GM04503 (cell line): ENCODE results near the gene SPIN2A.
"Not testable (repeated sequence)": the region's sequence is repeated elsewhere in the genome, so short reads cannot be mapped to it uniquely, and the experiment has no call there.

Experiments used
- DNase-seq: peaks from one replicate; pipeline ENCODE4 v3.0.0-alpha.2; 2012; ENCODE audit warnings: low read depth

Gene SPIN2A

GRCh38 chrX:57137073-57137472 is at the start of gene SPIN2A:
Gene SPIN2A (minus strand): TSS chrX:57137397. CDS start chrX:57136597, 800 bp downstream.
- not testable (repeated sequence) for DNase-seq

GRCh38 chrX:57178605-57179004 is 41.4 kb upstream of the SPIN2A start:
- DNase-seq: no peak

GRCh38 chrX:57177070-57177469 is 39.9 kb upstream of the SPIN2A start:
- no peak for DNase-seq

GRCh38 chrX:57172544-57172943 is 35.3 kb upstream of the SPIN2A start:
- peak; percentile 3 for DNase-seq

GRCh38 chrX:57156397-57157049 is 19.3 kb upstream of the SPIN2A start:
- DNase-seq: no peak

GRCh38 chrX:57155171-57155570 is 18.0 kb upstream of the SPIN2A start:
- no peak for DNase-seq

GRCh38 chrX:57152222-57152621 is 15.0 kb upstream of the SPIN2A start:
- DNase-seq: not testable (repeated sequence)

- no peak for DNase-seq
Measured at GRCh38 chrX:57138674-57139073, 1.5 kb upstream of the SPIN2A start.

- no peak for DNase-seq
Measured at GRCh38 chrX:57137501-57137900, 304 bp upstream of the SPIN2A start.

- DNase-seq: not testable (repeated sequence)
Measured at GRCh38 chrX:57136589-57136988, 608 bp downstream of the SPIN2A start.

- DNase-seq: no peak
Measured at GRCh38 chrX:57135287-57135686, 1.9 kb downstream of the SPIN2A start.

- no peak for DNase-seq
Measured at GRCh38 chrX:57134702-57135101, 2.5 kb downstream of the SPIN2A start.

GRCh38 chrX:57133706-57134105 is 3.5 kb downstream of the SPIN2A start:
- no peak for DNase-seq

GRCh38 chrX:57133284-57133683 is 3.9 kb downstream of the SPIN2A start:
- not testable (repeated sequence) for DNase-seq

- DNase-seq: no peak
Measured at GRCh38 chrX:57132046-57132445, 5.2 kb downstream of the SPIN2A start.

GRCh38 chrX:57121816-57122215 is 15.4 kb downstream of the SPIN2A start:
- no peak for DNase-seq

GRCh38 chrX:57121162-57121755 is 15.9 kb downstream of the SPIN2A start, which contains the start of gene SPIN2B:
Gene SPIN2B (minus strand): TSS chrX:57121548.
- DNase-seq: peak; percentile 31

GRCh38 chrX:57120619-57121161 is 16.5 kb downstream of the SPIN2A start:
- DNase-seq: not testable (repeated sequence)

GRCh38 chrX:57119416-57119815 is 17.8 kb downstream of the SPIN2A start:
- DNase-seq: no peak

GRCh38 chrX:57117566-57117965 is 19.6 kb downstream of the SPIN2A start:
- not testable (repeated sequence) for DNase-seq

- DNase-seq: no peak
Measured at GRCh38 chrX:57104921-57105398, 32.2 kb downstream of the SPIN2A start.

GRCh38 chrX:57104406-57104805 is 32.8 kb downstream of the SPIN2A start:
- no peak for DNase-seq

GRCh38 chrX:57103489-57103888 is 33.7 kb downstream of the SPIN2A start:
- no peak for DNase-seq
